Stimulated activated CD4-positive, alpha-beta T cell treated with anti-CD3 and anti-CD28 coated beads, TNF-alpha, amount 100 ng/mL, for 48 hours (primary cell): ENCODE data around the gene NTSR2.

ENCODE experiments used
- DNase-seq, 3 donors: peaks; one replicate each; pipeline ENCODE4 v3.0.0-alpha.2; 2020; ENCODE audit warnings: low read depth in 3 of 3

The NTSR2 gene

DNA sequence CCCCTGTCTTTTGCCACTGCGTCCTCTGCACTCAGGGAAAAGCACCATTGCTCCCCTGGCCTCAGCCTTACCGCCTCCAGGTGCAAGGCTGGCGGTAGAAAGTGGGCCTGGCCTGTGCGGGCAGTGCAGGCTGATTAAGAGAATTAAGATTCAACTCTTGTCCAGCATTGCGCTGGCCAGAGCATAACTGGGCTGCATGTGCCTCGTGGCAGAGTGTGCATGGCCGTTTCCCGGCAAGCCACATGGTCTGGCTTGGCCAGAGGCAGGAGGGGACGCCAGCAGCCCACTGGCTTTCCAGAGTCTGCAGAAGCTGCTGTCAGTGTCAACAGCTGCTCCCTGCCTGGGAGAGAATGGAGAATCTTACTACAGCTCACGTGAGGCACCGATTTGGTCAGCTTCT lies 12.3 kb downstream of the NTSR2 start:
- no peak for DNase-seq

DNA sequence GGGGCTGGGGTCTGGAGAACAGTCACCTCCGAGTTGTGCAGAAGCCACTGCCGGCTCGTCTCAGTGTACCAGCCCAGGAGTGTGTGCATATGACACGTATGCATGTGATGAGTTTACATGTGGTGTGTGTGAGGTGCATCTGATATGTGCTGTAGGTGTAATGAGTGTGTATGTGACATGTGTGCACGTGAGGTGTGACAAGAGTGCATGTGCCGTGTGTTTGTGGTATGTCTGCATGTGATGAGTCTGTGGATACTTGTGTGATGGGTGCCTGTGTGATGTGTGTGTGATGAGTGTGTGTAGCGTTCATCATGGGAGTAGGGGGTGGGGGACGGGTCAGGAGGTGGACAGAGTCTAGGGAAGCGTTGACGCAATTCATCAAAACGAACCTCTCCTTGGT lies 12.8 kb downstream of the NTSR2 start:
- no peak for DNase-seq

DNA sequence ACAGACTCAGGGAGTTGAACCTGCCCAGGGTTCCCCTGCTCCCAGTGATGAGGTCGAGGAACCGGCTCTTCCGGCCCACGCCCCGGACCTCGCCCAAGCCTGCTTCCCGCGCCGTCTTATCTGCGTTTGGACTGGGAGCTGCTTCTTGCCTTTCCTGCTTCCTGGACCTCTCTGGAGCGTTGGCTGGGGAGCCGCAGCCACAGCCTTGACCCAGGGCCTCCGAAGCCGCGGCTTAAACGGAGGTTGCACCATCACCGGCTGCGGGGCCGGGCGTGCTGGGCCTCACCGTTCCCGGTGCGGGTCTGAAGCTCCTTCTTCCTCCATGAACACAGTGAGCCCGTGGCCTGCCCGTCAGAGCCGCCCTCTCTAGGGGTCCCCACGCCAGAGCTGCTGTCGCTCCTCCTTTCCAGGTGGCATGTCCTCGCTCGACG lies 13.3 kb downstream of the NTSR2 start:
- DNase-seq: no peak

GRCh38 chr2:11656252-11656651 lies 13.7 kb downstream of the NTSR2 start:
- no peak for DNase-seq

GRCh38 chr2:11655495-11655894 lies 14.5 kb downstream of the NTSR2 start:
- no peak for DNase-seq

- no peak for DNase-seq
Observed at GRCh38 chr2:11652553-11652952, 17.4 kb downstream of the NTSR2 start.

GRCh38 chr2:11651856-11652548 lies 18.0 kb downstream of the NTSR2 start:
- no peak for DNase-seq

GRCh38 chr2:11649093-11649492 lies 20.9 kb downstream of the NTSR2 start:
- no peak for DNase-seq

DNA sequence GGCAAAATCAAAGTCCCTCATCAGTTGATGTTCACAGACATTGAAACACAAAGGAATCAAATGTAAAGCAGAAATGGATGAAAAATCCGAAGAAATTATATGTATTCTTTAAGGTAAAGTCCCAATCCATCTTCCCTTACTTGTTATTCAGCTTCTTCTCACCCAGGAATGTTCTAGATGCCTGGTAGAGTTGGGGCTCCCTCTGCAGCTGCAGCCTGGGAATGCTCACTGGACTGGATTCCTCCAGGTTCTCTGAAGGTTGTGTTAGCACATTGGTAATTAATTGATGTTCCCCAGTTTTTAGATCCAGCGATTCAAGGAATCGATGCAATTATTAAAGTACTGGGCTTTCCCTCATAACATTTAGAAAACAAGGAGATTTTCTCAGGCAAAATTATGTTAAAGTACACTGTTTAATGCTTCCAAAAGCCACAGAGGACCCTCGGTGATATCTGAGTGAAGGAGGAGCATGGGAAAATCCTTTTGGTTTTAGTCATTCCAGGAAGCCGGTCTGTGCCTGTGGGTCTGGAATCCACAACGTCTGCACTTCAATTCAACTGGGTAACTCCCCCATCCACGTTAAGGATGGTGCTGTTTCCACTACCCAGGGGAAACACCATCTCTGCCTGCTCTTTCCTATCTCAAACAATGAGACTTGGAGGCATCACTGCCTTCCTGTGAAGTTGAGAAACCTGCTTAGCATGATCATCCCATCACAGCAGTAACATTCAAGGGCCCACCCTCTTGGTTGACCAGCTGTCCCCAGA lies 22.0 kb downstream of the NTSR2 start:
- DNase-seq: no peak

- no peak for DNase-seq
Observed at GRCh38 chr2:11646530-11646929, 23.5 kb downstream of the NTSR2 start.

DNA sequence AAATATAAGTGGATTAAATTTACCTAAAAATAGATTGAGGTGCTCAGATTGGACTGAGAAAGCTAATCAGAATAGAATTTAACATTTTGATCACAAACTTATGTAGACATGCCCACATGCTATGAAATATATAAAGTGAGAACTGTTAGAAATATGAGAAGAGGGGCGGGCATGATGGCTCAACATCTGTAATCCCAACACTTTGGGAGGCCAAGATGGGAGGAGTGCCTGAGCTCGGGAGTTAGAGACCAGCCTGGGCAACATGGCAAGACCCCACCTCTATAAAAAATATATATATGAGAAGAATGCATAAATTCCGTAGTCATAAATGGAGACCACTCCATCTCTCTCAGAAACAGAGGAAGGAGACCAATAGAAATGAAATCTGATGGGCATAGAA lies 25.7 kb downstream of the NTSR2 start:
- no peak for DNase-seq

- no peak for DNase-seq
Observed at GRCh38 chr2:11642972-11643371, 27.0 kb downstream of the NTSR2 start.

GRCh38 chr2:11640132-11640531 lies 29.9 kb downstream of the NTSR2 start:
- no peak for DNase-seq

GRCh38 chr2:11639503-11639902 lies 30.5 kb downstream of the NTSR2 start:
- no peak for DNase-seq

DNA sequence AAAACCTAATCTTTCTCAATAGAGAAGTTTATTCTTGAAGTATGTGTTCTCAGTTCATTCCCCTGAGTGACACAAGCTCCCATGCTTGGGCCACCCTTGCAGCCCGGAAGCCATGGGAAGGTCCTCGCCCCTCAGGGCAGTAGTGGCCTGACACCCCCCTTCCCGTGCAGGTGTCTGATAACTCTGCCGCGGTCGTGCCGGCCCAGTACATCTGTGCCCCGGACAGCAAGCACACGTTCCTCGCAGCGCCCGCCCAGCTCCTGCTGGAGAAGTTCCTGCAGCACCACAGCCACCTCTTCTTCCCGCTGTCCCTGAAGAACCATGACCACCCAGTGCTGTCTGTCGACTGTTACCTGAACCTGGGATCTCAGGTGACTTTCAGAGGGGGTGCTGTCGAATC lies 32.4 kb downstream of the NTSR2 start:
- no peak for DNase-seq

- DNase-seq: no peak
Observed at GRCh38 chr2:11636593-11637295, 33.3 kb downstream of the NTSR2 start.

- no peak for DNase-seq
Observed at GRCh38 chr2:11635141-11635540, 34.9 kb downstream of the NTSR2 start.

- no peak for DNase-seq
Observed at GRCh38 chr2:11634584-11634983, 35.4 kb downstream of the NTSR2 start.

DNA sequence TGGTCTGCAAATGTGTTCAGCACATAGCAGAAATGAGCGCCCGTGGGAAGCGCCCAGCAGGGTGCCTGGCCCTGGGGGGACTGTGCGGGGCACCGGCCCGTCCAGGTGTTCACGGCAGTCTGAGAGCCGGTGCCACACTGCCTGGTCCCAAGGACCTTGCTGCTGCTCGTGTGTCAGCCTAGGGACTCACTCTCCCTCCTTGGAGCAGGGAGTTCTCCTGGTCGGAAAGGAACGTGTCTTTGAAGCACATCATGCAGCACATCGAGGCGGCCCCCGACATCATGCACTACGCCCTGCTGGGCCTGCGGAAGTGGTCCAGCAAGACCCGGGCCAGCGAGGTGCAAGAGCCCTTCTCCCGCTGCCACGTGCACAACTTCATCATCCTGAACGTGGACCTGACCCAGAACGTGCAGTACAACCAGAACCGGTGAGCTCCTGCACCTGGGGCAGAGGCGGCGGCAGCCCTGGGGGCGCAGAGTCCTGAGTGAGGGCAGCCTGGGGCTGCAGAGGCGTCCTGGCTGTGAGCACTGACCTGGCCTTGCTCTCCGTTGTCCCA lies 36.0 kb downstream of the NTSR2 start:
- no peak for DNase-seq

DNA sequence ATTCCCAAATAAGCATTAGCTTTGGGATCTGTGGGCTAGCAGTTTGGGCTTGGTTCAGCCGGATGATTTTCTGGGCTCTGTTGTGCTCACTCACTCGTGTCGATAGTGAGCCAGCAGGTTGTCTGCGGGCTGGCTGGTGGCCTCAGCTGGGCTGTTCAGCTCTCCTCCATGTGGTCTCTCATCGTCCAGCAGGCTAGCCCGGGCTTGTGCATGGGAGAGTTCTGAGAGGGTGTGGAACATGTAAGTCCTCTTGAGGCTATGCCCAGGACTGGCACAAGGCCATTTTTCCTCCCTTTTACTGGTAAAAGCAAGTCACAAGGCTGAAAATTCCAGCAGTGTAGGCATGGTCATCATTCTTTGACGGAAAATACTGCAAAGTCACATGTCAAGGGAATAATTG lies 38.5 kb downstream of the NTSR2 start:
- no peak for DNase-seq

DNA sequence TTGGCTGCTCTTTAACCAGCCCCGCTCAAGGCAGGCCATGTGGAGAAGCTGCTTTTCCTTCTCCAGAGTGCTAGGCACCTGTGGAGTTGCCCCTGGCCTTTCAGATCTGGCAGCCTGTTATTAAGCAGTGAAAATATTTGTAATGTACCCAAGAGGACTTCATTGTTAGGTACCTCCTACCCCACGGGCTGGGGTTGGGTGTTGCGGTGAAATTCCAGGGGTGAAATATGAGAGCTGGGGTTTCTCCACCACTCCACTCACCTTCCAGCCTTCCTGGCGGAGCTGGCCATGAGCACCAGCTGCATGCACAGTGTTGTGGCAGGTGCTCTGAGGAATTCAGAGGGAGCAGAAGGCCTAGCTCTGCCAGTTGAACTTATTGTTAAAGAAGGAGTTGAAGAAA lies 39.1 kb downstream of the NTSR2 start:
- DNase-seq: no peak

- DNase-seq: no peak
Observed at GRCh38 chr2:11629851-11630250, 40.1 kb downstream of the NTSR2 start.

GRCh38 chr2:11629215-11629614 lies 40.8 kb downstream of the NTSR2 start:
- DNase-seq: no peak
